ENCODE data around the gene DIAPH1.

DIAPH1 gene

GRCh38 chr5:141504216-141504615 lies 114.6 kb downstream of the DIAPH1 start:
- H3K27me3 Mint-ChIP-seq: peaks cover 8 to 24% of the 10 kb centered on the region in 2 donors
- ATAC-seq (replicated peaks) (no peak), DNase-seq (no peak)
- no peaks in the 10 kb centered on the region for H3K4me1 Mint-ChIP-seq (ENCODE audit: low read depth in 2 of 2)
- H3K4me3 Mint-ChIP-seq: no peak overlapping the region
- no peak overlapping the region for H3K27ac Mint-ChIP-seq
- H3K9me3 Mint-ChIP-seq: no peaks in the 10 kb centered on the region
- H3K36me3 Mint-ChIP-seq (ENCODE audit: insufficient read depth): peaks cover under 1% of the 10 kb centered on the region

- H3K4me1 Mint-ChIP-seq (ENCODE audit: low read depth in 2 of 2): no peaks in the 10 kb centered on the region
- DNase-seq (no peak), ATAC-seq (replicated peaks) (no peak)
- no peaks in the 10 kb centered on the region for H3K9me3 Mint-ChIP-seq
- no peak overlapping the region for H3K4me3 Mint-ChIP-seq
- no peak overlapping the region for H3K27ac Mint-ChIP-seq
- peaks cover 4% of the 10 kb centered on the region for H3K36me3 Mint-ChIP-seq (ENCODE audit: insufficient read depth)
- peaks cover 8 to 26% of the 10 kb centered on the region in 2 donors for H3K27me3 Mint-ChIP-seq
Observed at GRCh38 chr5:141503681-141504080, 115.1 kb downstream of the DIAPH1 start.

- H3K27ac Mint-ChIP-seq: no peak overlapping the region
Observed at GRCh38 chr5:141501761-141502160, 117.0 kb downstream of the DIAPH1 start.

GRCh38 chr5:141496038-141496437 lies 122.8 kb downstream of the DIAPH1 start:
- ATAC-seq (replicated peaks): no peak
- Mint-ChIP-seq H3K27me3 (peaks cover 32 to 75% of the 10 kb centered on the region in 2 donors), H3K4me1 (ENCODE audit: low read depth in 2 of 2) (peaks cover 6 to 10% of the 10 kb centered on the region in 2 donors), H3K4me3 (no peak overlapping the region), H3K27ac (no peak overlapping the region), H3K9me3 (no peaks in the 10 kb centered on the region), H3K36me3 (ENCODE audit: insufficient read depth) (peaks cover 4% of the 10 kb centered on the region)
- DNase-seq: no peak

More at GRCh38 chr5:141501761-141502160, 117.0 kb downstream of the DIAPH1 start:
- peaks cover 16 to 44% of the 10 kb centered on the region in 2 donors for H3K27me3 Mint-ChIP-seq
- H3K9me3 Mint-ChIP-seq: no peaks in the 10 kb centered on the region
- DNase-seq (no peak), ATAC-seq (replicated peaks) (no peak)
- no peaks in the 10 kb centered on the region for H3K4me1 Mint-ChIP-seq (ENCODE audit: low read depth in 2 of 2)
- H3K4me3 Mint-ChIP-seq: no peak overlapping the region
- H3K36me3 Mint-ChIP-seq (ENCODE audit: insufficient read depth): peaks cover 4% of the 10 kb centered on the region

DNA sequence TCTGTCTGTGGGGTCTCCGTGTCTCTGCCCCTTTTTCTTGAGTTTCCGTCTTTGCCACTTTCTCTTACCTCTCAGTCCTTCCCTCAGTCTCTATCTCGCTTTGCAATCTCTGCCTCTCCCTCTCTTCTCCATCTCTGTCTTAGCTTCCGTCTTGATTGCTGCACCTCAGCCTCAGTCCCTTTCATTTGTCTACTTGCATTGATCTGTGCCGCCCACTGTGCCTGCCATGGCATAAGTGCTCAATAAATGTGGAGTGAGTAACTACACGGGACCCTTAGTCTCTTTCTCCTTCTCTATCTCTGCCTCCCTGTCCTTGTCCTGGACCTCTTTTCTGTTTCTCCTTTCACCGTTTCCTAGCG lies 123.4 kb downstream of the DIAPH1 start:
- no peak overlapping the region for H3K27ac Mint-ChIP-seq
- H3K4me1 Mint-ChIP-seq (ENCODE audit: low read depth in 2 of 2): peaks cover 6 to 10% of the 10 kb centered on the region in 2 donors
- peaks cover 38 to 79% of the 10 kb centered on the region in 2 donors for H3K27me3 Mint-ChIP-seq
- H3K9me3 Mint-ChIP-seq: no peaks in the 10 kb centered on the region
- DNase-seq (no peak), ATAC-seq (replicated peaks) (no peak)
- H3K4me3 Mint-ChIP-seq: peak overlapping the region in 1 of 2 donors; percentile 4
- H3K36me3 Mint-ChIP-seq (ENCODE audit: insufficient read depth): peaks cover 4% of the 10 kb centered on the region

GRCh38 chr5:141494761-141495452 lies 123.9 kb downstream of the DIAPH1 start:
- H3K9me3 Mint-ChIP-seq: no peaks in the 10 kb centered on the region
- peaks cover 42 to 84% of the 10 kb centered on the region in 2 donors for H3K27me3 Mint-ChIP-seq
- H3K4me1 Mint-ChIP-seq (ENCODE audit: low read depth in 2 of 2): peaks cover 6 to 10% of the 10 kb centered on the region in 2 donors
- peaks cover 4% of the 10 kb centered on the region for H3K36me3 Mint-ChIP-seq (ENCODE audit: insufficient read depth)
- DNase-seq: no peak
- no peak overlapping the region for H3K27ac Mint-ChIP-seq
- H3K4me3 Mint-ChIP-seq: peak overlapping the region in 1 of 2 donors; percentile 4
- no peak for ATAC-seq (replicated peaks)

DNA sequence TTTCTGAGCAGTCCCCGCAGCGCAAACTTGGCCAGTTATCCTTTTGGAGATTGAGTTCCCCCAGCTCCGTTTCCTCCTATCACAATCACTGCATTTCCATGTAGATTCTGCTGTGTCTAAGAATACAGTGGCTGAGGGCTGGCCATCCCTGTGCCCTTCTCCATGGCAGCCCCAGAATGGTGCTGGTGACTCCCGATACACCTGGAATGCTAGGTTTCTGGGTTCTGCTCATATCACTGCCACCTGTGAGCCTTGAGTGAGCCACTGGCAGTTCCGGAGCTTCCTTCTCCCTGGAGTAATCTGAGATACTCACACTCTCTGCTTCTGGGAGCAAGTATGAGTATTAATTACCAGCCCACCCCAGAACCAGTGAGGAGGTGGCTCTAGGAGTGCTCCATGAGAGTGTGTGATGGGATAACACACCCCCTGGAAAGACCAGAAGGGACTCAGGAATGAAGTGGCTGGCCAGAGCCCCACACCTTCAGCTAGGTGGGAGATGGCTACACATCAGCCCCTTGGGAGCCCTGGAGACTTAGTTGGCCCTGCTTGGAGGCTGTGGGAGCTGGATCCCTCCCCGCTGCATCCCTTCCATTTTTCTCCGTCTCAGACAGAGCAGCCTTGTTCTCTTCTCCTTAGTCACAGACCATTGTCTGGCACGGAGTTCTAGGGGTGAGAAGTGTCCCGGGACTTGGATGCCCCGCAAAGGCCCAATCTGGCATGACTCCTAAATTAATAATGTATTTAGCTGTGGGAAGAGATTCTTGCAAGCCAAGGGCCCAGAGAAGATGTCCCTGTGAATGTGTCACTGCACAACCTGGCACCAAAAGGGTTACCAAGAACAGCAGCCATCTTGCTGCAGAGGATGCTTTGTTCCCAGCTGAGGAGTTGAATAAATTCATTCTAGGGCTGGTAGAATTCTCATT lies 125.0 kb downstream of the DIAPH1 start:
- H3K9me3 Mint-ChIP-seq: no peaks in the 10 kb centered on the region
- peaks cover 6 to 12% of the 10 kb centered on the region in 2 donors for H3K4me1 Mint-ChIP-seq (ENCODE audit: low read depth in 2 of 2)
- H3K27ac Mint-ChIP-seq: no peak overlapping the region
- H3K4me3 Mint-ChIP-seq: no peak overlapping the region
- ATAC-seq (replicated peaks) (no peak), DNase-seq (no peak)
- H3K27me3 Mint-ChIP-seq: peaks cover 52 to 95% of the 10 kb centered on the region in 2 donors
- no peaks in the 10 kb centered on the region for H3K36me3 Mint-ChIP-seq (ENCODE audit: insufficient read depth)

DNA sequence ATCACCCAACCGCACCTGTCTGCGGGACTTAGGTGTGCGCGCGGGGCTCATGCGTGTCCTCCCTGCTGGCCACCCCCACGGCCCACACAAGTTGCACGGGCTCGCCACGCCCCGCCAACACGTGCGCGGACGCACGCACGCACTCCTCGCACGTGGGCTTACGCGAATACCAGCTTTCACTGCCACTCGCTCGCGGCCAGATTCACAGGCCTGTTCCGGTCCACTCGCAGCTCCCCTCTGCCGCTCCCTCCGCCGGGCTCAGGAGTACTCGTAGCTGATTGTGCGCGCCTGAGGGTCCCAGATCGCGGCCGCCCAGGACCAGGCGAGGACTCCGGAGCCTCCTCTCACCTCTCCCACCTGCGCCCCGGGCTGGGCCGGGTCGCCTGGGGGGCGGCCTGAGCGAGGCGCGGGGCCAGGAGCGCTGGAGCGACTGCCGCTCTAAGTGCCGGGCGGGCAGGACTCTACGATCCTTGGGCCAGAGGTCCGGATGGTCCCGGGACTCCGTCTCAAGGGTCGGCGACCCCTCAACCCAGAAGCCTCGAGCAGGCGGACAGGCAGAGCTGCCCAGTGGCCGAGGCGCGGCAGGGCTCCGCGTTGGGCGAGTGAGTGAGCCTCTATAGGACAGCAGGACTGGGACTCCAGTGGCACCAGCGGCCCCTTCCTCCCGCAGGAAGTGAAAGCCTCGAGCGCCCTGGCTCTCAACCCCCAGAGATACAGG lies 126.5 kb downstream of the DIAPH1 start:
- DNase-seq (no peak), ATAC-seq (replicated peaks) (peak; percentile 53)
- H3K27ac Mint-ChIP-seq: no peak overlapping the region
- H3K27me3 Mint-ChIP-seq: peaks cover 54 to 95% of the 10 kb centered on the region in 2 donors
- peak overlapping the region in 1 of 2 donors; percentile 71 for H3K4me3 Mint-ChIP-seq
- no peaks in the 10 kb centered on the region for H3K9me3 Mint-ChIP-seq
- peaks cover 6 to 12% of the 10 kb centered on the region in 2 donors for H3K4me1 Mint-ChIP-seq (ENCODE audit: low read depth in 2 of 2)
- no peaks in the 10 kb centered on the region for H3K36me3 Mint-ChIP-seq (ENCODE audit: insufficient read depth)

- peaks cover 62 to 96% of the 10 kb centered on the region in 2 donors for H3K27me3 Mint-ChIP-seq
- DNase-seq: no peak
- no peaks in the 10 kb centered on the region for H3K9me3 Mint-ChIP-seq
- H3K27ac Mint-ChIP-seq: no peak overlapping the region
- ATAC-seq (replicated peaks): no peak
- H3K36me3 Mint-ChIP-seq (ENCODE audit: insufficient read depth): no peaks in the 10 kb centered on the region
- peaks cover 6 to 12% of the 10 kb centered on the region in 2 donors for H3K4me1 Mint-ChIP-seq (ENCODE audit: low read depth in 2 of 2)
- peak overlapping the region in 1 of 2 donors; percentile 71 for H3K4me3 Mint-ChIP-seq
Observed at GRCh38 chr5:141491323-141492167, 127.3 kb downstream of the DIAPH1 start.

DNA sequence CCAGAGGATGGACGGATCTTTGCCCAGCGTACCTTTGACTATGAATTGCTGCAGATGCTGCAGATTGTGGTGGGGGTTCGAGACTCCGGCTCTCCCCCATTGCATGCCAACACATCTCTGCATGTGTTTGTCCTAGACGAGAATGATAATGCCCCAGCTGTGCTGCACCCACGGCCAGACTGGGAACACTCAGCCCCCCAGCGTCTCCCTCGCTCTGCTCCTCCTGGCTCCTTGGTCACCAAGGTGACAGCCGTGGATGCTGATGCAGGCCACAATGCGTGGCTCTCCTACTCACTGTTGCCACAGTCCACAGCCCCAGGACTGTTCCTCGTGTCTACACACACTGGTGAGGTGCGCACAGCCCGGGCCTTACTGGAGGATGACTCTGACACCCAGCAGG lies 128.0 kb downstream of the DIAPH1 start:
- DNase-seq: no peak
- no peaks in the 10 kb centered on the region for H3K36me3 Mint-ChIP-seq (ENCODE audit: insufficient read depth)
- H3K27ac Mint-ChIP-seq: no peak overlapping the region
- H3K9me3 Mint-ChIP-seq: no peaks in the 10 kb centered on the region
- no peak overlapping the region for H3K4me3 Mint-ChIP-seq
- peaks cover 64 to 96% of the 10 kb centered on the region in 2 donors for H3K27me3 Mint-ChIP-seq
- H3K4me1 Mint-ChIP-seq (ENCODE audit: low read depth in 2 of 2): peaks cover 5 to 12% of the 10 kb centered on the region in 2 donors
- ATAC-seq (replicated peaks): no peak

DNA sequence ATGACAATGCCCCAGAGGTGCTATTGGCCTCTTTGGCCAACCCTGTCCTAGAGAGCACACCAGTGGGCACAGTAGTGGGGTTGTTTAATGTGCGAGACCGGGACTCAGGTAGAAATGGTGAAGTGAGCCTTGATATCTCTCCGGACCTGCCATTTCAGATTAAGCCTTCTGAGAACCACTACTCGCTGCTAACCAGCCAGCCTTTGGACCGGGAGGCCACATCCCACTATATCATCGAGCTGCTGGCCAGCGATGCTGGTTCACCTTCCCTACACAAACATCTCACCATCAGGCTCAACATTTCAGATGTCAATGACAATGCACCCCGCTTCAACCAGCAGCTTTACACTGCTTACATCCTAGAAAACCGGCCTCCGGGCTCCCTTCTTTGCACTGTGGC lies 128.5 kb downstream of the DIAPH1 start:
- Mint-ChIP-seq H3K9me3 (no peaks in the 10 kb centered on the region), H3K27me3 (peaks cover 61 to 96% of the 10 kb centered on the region in 2 donors), H3K36me3 (ENCODE audit: insufficient read depth) (no peaks in the 10 kb centered on the region), H3K4me3 (no peak overlapping the region), H3K4me1 (ENCODE audit: low read depth in 2 of 2) (peaks cover under 1 to 7% of the 10 kb centered on the region in 2 donors), H3K27ac (no peak overlapping the region)
- DNase-seq: no peak
- ATAC-seq (replicated peaks): no peak

DNA sequence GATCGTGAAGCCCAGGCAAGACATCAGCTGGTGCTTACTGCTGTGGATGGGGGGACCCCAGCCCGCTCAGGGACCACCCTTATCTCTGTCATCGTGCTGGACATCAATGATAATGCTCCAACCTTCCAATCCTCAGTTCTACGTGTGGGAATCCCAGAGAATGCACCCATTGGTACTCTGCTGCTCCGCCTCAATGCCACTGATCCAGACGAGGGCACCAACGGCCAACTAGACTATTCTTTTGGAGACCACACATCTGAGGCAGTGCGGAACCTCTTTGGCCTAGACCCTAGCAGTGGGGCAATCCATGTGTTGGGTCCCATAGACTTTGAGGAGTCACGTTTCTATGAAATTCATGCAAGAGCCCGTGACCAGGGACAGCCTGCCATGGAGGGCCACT lies 129.0 kb downstream of the DIAPH1 start:
- Mint-ChIP-seq H3K36me3 (ENCODE audit: insufficient read depth) (no peaks in the 10 kb centered on the region), H3K4me1 (ENCODE audit: low read depth in 2 of 2) (peaks cover under 1 to 12% of the 10 kb centered on the region in 2 donors), H3K4me3 (no peak overlapping the region), H3K27me3 (peaks cover 63 to 96% of the 10 kb centered on the region in 2 donors), H3K9me3 (no peaks in the 10 kb centered on the region), H3K27ac (no peak overlapping the region)
- DNase-seq (no peak), ATAC-seq (replicated peaks) (no peak)
